MM.1S (cell line): Measurements from ENCODE around the gene DOLK.

Source experiments
- EZH2 ChIP-seq: fragments of 300-600 bp; sonication (generic); optimal IDR thresholded peaks from 2 replicates; pipeline ENCODE3; 2017; ENCODE audit warnings: low read depth, mild to moderate bottlenecking, antibody characterized with exemption, low read length, mixed read lengths
- EZH2phosphoT487 ChIP-seq: fragments of 300-600 bp; sonication (generic); IDR thresholded peaks from 2 replicates; pipeline ENCODE4 v1.6.1; 2018; ENCODE audit warnings: antibody characterized with exemption, low read length
- TF ChIP-seq, protein P1 (sequence below): fragments of 300-600 bp; sonication (generic); IDR thresholded peaks from 2 replicates; pipeline ENCODE4 v1.5.1; 2016; ENCODE audit warnings: antibody characterized with exemption, low read length, mixed read lengths

GRCh38 chr9:128929560-128929959, 17.8 kb downstream of the DOLK start:
- TF ChIP-seq EZH2 (no peak), EZH2phosphoT487 (no peak)
- TF ChIP-seq, protein P1, sequence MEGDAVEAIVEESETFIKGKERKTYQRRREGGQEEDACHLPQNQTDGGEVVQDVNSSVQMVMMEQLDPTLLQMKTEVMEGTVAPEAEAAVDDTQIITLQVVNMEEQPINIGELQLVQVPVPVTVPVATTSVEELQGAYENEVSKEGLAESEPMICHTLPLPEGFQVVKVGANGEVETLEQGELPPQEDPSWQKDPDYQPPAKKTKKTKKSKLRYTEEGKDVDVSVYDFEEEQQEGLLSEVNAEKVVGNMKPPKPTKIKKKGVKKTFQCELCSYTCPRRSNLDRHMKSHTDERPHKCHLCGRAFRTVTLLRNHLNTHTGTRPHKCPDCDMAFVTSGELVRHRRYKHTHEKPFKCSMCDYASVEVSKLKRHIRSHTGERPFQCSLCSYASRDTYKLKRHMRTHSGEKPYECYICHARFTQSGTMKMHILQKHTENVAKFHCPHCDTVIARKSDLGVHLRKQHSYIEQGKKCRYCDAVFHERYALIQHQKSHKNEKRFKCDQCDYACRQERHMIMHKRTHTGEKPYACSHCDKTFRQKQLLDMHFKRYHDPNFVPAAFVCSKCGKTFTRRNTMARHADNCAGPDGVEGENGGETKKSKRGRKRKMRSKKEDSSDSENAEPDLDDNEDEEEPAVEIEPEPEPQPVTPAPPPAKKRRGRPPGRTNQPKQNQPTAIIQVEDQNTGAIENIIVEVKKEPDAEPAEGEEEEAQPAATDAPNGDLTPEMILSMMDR = no peak
